GM06990 (cell line): ENCODE results near the gene BACH2.

Experiments used
- DNase-seq: peaks from one replicate; pipeline ENCODE4 v3.0.0-alpha.2; 2011; ENCODE audit not compliant: insufficient read length; ENCODE audit errors: extremely low read depth
- H3K27me3 ChIP-seq: replicated peaks from 2 replicates; pipeline ENCODE4 v1.6.0; 2011; ENCODE audit warnings: low read length; ENCODE audit not compliant: control insufficient read depth, insufficient read depth
- H3K36me3 ChIP-seq: 2 replicates; pipeline ENCODE4 v1.5.1; 2011; ENCODE audit warnings: low read length; ENCODE audit not compliant: control insufficient read depth, insufficient read depth
- H3K4me3 ChIP-seq: replicated peaks from 2 replicates; pipeline ENCODE4 v1.5.1; 2011; ENCODE audit warnings: low read depth, mild to moderate bottlenecking, control low read depth, low read length
- CTCF ChIP-seq: IDR thresholded peaks from 2 replicates; pipeline ENCODE4 v1.5.1; 2011; ENCODE audit warnings: low read length, control low read depth, mild to moderate bottlenecking, inconsistent platforms; ENCODE audit not compliant: insufficient read depth, poor library complexity, severe bottlenecking

Gene BACH2

GRCh38 chr6:89979481-89980119 lies 317.0 kb downstream of the BACH2 start:
- no peak for TF ChIP-seq CTCF
- no peaks in the 10 kb centered on the region; the same call in 1 of the 2 replicates for H3K27me3 ChIP-seq
- H3K36me3 ChIP-seq, result no peaks in the 10 kb centered on the region
- no peak overlapping the region for H3K4me3 ChIP-seq
- DNase-seq, result no peak

- Histone ChIP-seq H3K36me3 (no peaks in the 10 kb centered on the region), H3K27me3 (no peaks in the 10 kb centered on the region; the same call in 1 of the 2 replicates), H3K4me3 (no peak overlapping the region)
- no peak for TF ChIP-seq CTCF
- no peak for DNase-seq
Observed at GRCh38 chr6:89978749-89979145, 317.9 kb downstream of the BACH2 start.

- Histone ChIP-seq H3K4me3 (no peak overlapping the region), H3K27me3 (no peaks in the 10 kb centered on the region; the same call in 1 of the 2 replicates), H3K36me3 (no peaks in the 10 kb centered on the region)
- no peak for DNase-seq
- TF ChIP-seq CTCF, result no peak
Observed at GRCh38 chr6:89977808-89978748, 318.6 kb downstream of the BACH2 start.

- DNase-seq, result no peak
- H3K27me3 ChIP-seq, result no peaks in the 10 kb centered on the region; the same call in 1 of the 2 replicates
- no peak overlapping the region for H3K4me3 ChIP-seq
- no peaks in the 10 kb centered on the region for H3K36me3 ChIP-seq
- TF ChIP-seq CTCF, result no peak
Observed at GRCh38 chr6:89976694-89977020, 320.0 kb downstream of the BACH2 start.

- Histone ChIP-seq H3K27me3 (no peaks in the 10 kb centered on the region; the same call in 1 of the 2 replicates), H3K4me3 (no peak overlapping the region), H3K36me3 (no peaks in the 10 kb centered on the region)
- TF ChIP-seq CTCF, result no peak
- no peak for DNase-seq
Observed at GRCh38 chr6:89975991-89976693, 320.5 kb downstream of the BACH2 start.
